ENCODE results near the gene SLC2A4. TPM values are rescaled to one million over a fixed set of nuclear protein-coding genes. Genes with fewer than 3 reads are reported as not detected.
A peak's percentile ranks its signal among the peaks of the same experiment; 100 is the strongest.

Gene SLC2A4
- total RNA-seq = 3.2 TPM

- intact Hi-C loops (cut with DNase I) = loop anchor here (2.0 kb wide), 1 partner anchor 15 kb away; no protein-coding TSS in a partner anchor
These were observed at the start of gene SLC2A4 for GRCh38 chr17:7281074-7281952. Gene SLC2A4, plus strand, starts transcription at chr17:7281718. Its CDS starts 217 bp downstream, at chr17:7281935.

DNA sequence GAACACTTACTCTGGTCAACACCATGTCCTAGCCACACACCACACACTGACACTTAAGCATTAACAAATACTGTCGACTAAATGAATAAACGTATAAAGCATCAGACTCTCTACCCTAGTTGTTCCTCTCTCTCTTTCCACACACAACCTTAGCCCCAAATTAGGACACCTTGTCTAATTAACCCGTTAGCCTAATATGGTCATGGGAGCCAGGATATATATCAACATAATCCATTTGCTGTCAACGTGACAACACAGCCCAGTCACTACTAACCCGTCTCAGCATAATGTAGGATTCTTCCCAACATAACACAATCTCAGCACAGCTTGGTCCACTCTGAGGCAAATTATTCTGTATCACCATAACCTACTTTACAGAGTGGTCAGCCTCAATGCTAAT, 49.4 kb upstream of the SLC2A4 start:
- H3K36me3 ChIP-seq = peaks cover 0 to 45% of the 10 kb centered on the region in 2 donors
- H3K9me3 ChIP-seq = no peaks in the 10 kb centered on the region
- H3K4me3 ChIP-seq = peak overlapping the region in 1 of 2 donors; percentile 95
- TF ChIP-seq, protein P1, sequence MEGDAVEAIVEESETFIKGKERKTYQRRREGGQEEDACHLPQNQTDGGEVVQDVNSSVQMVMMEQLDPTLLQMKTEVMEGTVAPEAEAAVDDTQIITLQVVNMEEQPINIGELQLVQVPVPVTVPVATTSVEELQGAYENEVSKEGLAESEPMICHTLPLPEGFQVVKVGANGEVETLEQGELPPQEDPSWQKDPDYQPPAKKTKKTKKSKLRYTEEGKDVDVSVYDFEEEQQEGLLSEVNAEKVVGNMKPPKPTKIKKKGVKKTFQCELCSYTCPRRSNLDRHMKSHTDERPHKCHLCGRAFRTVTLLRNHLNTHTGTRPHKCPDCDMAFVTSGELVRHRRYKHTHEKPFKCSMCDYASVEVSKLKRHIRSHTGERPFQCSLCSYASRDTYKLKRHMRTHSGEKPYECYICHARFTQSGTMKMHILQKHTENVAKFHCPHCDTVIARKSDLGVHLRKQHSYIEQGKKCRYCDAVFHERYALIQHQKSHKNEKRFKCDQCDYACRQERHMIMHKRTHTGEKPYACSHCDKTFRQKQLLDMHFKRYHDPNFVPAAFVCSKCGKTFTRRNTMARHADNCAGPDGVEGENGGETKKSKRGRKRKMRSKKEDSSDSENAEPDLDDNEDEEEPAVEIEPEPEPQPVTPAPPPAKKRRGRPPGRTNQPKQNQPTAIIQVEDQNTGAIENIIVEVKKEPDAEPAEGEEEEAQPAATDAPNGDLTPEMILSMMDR (IDR thresholded peaks at IDR 0.05) = no peak
- no peak for TF ChIP-seq POLR2A (IDR thresholded peaks at IDR 0.05)
- TF ChIP-seq POLR2AphosphoS5 (IDR thresholded peaks at IDR 0.05; ENCODE audit: insufficient read depth in 1 of 2, low read depth in 1 of 2) = no peak
- no peak for DNase-seq (ENCODE audit: extremely low spot score in 2 of 2)
- H3K27ac ChIP-seq = no peak overlapping the region
- H3K27me3 ChIP-seq = no peaks in the 10 kb centered on the region
- intact Hi-C loops (cut with DNase I) = no loop called here
- H3K4me1 ChIP-seq = peaks cover 72% of the 10 kb centered on the region

More at GRCh38 chr17:7281074-7281952, at the start of gene SLC2A4:
- H3K4me1 ChIP-seq = peaks cover 24% of the 10 kb centered on the region
- TF ChIP-seq POLR2A (IDR thresholded peaks at IDR 0.05) = no peak
- TF ChIP-seq POLR2AphosphoS5 (IDR thresholded peaks at IDR 0.05; ENCODE audit: insufficient read depth in 1 of 2, low read depth in 1 of 2) = peak; percentile 63 to 76
- TF ChIP-seq, protein P1 (IDR thresholded peaks at IDR 0.05) = no peak
- DNase-seq (ENCODE audit: extremely low spot score in 2 of 2) = no peak
- peak within 1 kb of the TSS; percentile 43 for H3K4me3 ChIP-seq
- no peaks in the 10 kb centered on the region for H3K36me3 ChIP-seq
- H3K27ac ChIP-seq = peak within 1 kb of the TSS; percentile 77
- no peaks in the 10 kb centered on the region for H3K9me3 ChIP-seq
- no peaks in the 10 kb centered on the region for H3K27me3 ChIP-seq

GRCh38 chr17:7233701-7234082, 47.8 kb upstream of the SLC2A4 start:
- Histone ChIP-seq H3K36me3 (peaks cover 0 to 31% of the 10 kb centered on the region in 2 donors), H3K4me3 (peak overlapping the region; percentile 91 to 95), H3K9me3 (no peaks in the 10 kb centered on the region), H3K27ac (peak overlapping the region; percentile 93), H3K4me1 (peaks cover 66% of the 10 kb centered on the region), H3K27me3 (no peaks in the 10 kb centered on the region)
- TF ChIP-seq POLR2AphosphoS5 (IDR thresholded peaks at IDR 0.05; ENCODE audit: insufficient read depth in 1 of 2, low read depth in 1 of 2) (no peak), POLR2A (IDR thresholded peaks at IDR 0.05) (no peak)
- TF ChIP-seq, protein P1 (IDR thresholded peaks at IDR 0.05) = no peak
- intact Hi-C loops (cut with DNase I) = no loop called here
- no peak for DNase-seq (ENCODE audit: extremely low spot score in 2 of 2)

DNA sequence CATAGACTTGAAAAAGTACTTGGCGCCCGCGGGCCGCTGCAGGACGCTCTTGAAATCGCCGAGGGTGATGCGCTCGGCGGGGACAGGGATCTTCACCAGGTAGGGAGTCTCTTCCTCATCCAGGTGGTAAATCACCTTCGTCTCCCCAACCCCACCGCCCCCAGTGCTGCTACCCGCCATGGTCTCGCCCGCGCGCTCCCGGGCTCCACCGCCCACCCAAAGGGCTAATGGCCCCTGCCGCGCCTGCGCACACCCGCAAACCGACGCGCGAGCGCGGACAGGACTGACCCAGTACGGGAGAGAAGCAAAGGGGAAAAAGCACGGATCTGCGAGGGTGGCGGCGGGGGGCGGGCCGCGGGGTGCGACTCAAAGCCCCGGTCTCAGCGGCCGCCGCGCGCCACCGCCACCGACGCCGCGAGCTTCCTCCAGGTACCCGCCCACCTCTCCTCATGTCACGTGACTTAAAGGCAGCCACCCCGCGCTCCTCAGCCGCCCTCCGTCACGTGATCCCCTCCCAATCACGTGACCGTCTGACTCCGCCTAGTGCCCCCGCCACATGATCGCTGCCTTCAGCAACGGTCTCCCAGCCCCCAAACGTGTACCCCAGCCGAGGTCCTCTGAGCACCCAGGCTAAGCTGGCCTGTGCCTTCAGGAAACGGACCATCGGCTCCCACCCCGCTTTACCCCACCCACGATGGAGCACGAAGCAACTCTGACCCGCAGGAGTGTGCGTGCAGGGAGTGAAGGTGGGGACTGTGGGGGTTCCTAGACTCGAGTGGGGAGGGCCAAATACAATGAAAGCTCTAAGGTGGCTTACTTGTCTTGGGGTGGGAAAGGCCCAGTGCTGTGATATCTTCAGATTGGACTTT, 47.2 kb upstream of the SLC2A4 start, which contains the start of gene DVL2:
DVL2 (minus strand) TSS at position 435 of the 869 bp plus-strand sequence; CDS start at position 180, 255 bp downstream.
- peak within 1 kb of the TSS; percentile 91 to 95 for H3K4me3 ChIP-seq
- DNase-seq (ENCODE audit: extremely low spot score in 2 of 2) = no peak
- H3K4me1 ChIP-seq = peaks cover 60% of the 10 kb centered on the region
- H3K9me3 ChIP-seq = no peaks in the 10 kb centered on the region
- H3K27ac ChIP-seq = peak within 1 kb of the TSS; percentile 93
- intact Hi-C loops (cut with DNase I) = no loop called here
- no peaks in the 10 kb centered on the region for H3K27me3 ChIP-seq
- TF ChIP-seq, protein P1 (IDR thresholded peaks at IDR 0.05) = peak in 1 of 3 experiments; percentile 6
- peak in 1 of 2 donors; percentile 86 for TF ChIP-seq POLR2A (IDR thresholded peaks at IDR 0.05)
- TF ChIP-seq POLR2AphosphoS5 (IDR thresholded peaks at IDR 0.05; ENCODE audit: insufficient read depth in 1 of 2, low read depth in 1 of 2) = peak; percentile 88 to 94
- peaks cover 0 to 25% of the 10 kb centered on the region in 2 donors for H3K36me3 ChIP-seq
